Body of pancreas (tissue), 4 donors: ENCODE results near the gene RAB44.

Source experiments
- POLR2A ChIP-seq, 3 donors: fragments of 450-650 bp; IDR thresholded peaks; one replicate each; pipeline ENCODE4 v1.6.1; 2016; ENCODE audit warnings: antibody characterized with exemption in 3 of 3, mild to moderate bottlenecking in 2 of 3
- TF ChIP-seq, protein P1 (sequence below), 7 experiments: fragments of 450-650 bp in 4 of 7; fragments of 200-600 bp in 3 of 7; sonication (generic) in 3 of 7; IDR thresholded peaks; one replicate each; pipeline ENCODE4 v1.5.1; 2016 to 2019; ENCODE audit warnings: antibody characterized with exemption in 7 of 7

DNA sequence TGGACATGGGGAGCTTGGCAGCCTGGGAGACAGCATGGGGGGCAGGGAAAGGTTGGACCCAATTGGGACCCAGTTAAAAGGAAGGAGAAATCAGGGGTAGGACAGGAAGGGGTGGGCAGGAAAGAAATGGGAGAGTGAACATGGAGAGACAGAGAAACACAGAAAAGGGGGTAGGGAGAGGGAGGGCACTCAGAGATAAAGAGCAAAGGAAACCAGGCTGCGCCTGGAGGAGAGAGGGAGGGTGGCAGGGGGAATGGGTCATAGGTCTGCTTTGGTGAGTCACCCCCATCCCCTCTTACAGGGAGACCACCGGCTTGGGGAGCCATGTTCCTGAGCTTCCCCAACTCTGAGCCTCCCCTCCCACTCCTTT lies 46.7 kb downstream of the RAB44 start:
- TF ChIP-seq, protein P1, sequence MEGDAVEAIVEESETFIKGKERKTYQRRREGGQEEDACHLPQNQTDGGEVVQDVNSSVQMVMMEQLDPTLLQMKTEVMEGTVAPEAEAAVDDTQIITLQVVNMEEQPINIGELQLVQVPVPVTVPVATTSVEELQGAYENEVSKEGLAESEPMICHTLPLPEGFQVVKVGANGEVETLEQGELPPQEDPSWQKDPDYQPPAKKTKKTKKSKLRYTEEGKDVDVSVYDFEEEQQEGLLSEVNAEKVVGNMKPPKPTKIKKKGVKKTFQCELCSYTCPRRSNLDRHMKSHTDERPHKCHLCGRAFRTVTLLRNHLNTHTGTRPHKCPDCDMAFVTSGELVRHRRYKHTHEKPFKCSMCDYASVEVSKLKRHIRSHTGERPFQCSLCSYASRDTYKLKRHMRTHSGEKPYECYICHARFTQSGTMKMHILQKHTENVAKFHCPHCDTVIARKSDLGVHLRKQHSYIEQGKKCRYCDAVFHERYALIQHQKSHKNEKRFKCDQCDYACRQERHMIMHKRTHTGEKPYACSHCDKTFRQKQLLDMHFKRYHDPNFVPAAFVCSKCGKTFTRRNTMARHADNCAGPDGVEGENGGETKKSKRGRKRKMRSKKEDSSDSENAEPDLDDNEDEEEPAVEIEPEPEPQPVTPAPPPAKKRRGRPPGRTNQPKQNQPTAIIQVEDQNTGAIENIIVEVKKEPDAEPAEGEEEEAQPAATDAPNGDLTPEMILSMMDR (IDR thresholded peaks at IDR 0.05): no peak
- TF ChIP-seq POLR2A (IDR thresholded peaks at IDR 0.05): no peak
